ENCODE data around the gene RAPGEF5.
A peak's percentile ranks its signal among the peaks of the same experiment; 100 is the strongest.

Gene RAPGEF5

GRCh38 chr7:22213081-22213480 is 143.9 kb downstream of the RAPGEF5 start:
- no peak for DNase-seq

DNA sequence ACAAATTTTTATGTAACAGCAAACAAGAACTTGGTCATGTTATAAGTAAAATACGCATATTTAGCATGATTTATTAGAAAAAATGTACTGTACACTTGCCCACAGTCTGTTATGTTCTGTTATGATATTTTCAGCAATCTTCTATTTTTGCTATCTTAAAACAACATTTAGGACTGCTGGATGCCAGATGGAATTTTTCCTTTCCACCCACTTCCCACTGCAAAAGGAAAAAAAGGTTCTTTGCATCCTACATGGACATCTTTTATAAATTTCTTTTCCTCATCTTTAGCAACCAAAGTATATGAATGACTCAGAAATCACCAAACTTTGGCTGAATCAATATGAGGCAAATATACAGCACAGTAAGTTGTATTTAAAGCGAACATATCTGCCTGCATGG is 146.0 kb downstream of the RAPGEF5 start:
- no peak for DNase-seq

DNA sequence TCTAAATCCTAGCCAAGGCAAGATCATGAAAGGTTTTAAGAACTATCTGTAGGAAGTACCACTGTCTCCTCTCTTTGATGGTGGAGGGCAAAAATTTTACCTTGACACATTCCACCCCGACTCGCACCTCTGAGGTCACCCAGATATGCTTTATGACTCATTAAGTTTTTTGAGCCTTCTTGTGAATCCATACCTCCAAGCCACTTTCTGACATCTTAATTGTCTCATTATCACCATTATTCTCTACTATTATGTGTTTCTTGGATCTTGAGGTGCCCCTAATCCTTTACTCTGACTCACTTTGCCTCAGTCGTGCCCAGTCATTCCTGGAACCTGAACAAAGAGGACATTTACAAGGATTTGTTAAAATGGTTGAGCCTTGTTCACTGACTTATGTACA is 146.6 kb downstream of the RAPGEF5 start:
- DNase-seq = no peak

GRCh38 chr7:22208799-22209198 is 148.2 kb downstream of the RAPGEF5 start:
- DNase-seq = no peak

DNA sequence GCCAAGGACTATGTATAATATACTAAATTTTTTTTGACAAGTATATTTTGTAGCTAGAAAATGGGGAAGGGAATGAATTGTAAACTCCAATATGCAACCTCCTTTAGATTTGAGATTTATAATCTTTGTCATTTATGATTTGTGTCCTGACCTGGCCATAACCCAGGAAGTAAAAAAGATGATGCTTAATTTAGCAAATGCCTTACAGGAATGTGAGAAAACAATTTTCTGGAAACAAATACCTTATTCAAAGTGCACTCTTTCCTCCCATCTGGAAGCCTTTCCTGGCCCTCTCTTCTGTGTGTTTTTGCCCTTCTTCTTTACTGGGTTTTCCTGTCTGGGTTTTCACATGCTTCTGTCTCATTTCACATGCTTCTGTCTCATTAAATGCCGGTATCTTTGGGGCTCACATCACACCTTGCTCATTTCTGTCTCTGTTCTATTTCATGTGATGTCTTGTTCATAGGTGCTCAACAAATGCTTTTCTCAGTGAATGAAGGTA is 149.2 kb downstream of the RAPGEF5 start:
- peak; percentile 16 for DNase-seq

GRCh38 chr7:22205631-22206030 is 151.3 kb downstream of the RAPGEF5 start:
- no peak for DNase-seq

DNA sequence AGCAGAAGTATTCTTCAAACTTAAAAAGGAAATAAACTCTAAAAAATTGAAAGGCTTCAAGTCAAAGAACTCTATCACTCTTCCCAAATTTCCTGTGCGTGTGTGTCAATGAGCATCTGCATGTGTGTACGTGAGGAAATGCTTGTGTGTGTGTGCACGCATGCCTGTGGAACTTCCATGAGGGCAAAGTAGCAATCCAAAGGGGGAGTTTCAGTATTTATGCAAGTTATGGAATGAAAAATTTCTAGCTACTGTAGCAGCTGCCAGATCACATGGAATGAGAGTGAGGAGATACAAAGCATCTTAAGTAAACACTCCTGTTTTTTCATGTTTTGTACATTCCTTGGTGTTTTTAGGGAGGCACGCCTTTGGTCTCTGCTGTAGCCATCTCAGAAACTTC is 152.6 kb downstream of the RAPGEF5 start:
- no peak for DNase-seq

DNA sequence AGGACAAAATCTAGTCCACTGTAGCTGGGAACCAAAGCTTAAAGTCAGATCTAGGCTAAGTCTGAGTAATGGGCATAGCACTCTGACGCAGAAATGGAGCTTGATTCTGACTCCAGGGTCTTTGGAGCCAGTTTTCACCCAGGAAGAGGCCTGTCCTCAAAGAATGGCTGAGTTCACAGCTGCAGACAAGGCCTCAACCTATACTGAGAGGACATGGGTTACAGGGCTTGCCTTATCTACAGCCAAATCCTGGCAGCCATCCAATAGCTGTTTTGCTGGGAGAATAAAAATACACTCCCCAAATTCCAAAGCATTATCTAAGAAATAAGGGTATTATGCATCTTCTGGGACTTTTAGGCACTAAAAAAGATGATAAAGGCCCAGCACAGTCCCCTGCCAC is 154.8 kb downstream of the RAPGEF5 start:
- no peak for DNase-seq

DNA sequence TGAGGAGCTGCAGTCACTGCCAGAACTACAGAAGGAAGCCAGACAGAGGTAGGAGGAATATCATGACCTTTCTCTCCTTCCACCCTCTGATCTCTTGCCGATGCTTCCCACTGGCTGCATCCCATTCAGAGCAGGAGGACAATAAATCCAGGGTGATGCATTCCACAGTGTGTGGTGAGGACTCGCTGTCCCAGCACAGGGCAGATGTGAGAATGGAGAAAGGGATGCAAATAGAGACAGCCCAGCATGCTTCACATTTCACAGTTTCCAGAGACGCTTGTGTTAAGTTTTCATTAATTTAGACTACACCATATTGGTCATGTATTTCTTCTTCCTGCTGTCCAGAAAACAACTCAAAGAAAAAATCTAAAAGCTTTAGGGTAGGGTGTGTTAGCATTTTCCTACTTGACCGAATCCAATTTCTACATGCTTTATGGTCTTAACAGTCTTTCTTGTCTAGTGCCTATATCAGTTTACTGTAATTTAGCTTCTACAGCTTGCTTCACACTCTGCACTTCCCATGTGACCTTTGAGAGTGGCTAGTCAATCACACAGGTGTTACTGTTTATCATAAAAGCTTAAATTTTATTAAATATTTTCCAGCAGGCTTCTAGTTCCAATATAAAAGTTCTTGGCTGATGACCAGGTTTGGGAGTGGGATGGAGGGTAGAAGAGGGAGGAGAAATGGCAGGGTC is 155.6 kb downstream of the RAPGEF5 start:
- no peak for DNase-seq

GRCh38 chr7:22200777-22201176 is 156.2 kb downstream of the RAPGEF5 start:
- DNase-seq = no peak

DNA sequence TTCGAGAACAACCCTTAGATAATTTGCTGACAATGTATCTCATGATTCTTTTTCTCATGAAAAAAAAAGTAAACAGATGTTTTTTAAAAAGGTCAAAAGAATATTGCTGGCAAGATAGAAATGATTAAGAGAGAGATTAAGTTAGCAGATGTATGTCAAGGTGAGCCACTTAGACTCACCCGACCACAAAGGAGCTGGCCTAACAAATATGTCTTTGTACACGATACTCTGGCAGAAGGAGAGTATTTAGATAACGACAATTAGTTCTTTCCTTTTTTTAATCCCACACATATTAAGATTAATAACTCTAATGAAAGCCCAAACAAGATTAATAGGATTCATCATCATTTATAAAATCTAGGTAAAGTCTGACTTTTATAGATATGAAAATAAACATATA is 156.7 kb downstream of the RAPGEF5 start:
- no peak for DNase-seq

DNA sequence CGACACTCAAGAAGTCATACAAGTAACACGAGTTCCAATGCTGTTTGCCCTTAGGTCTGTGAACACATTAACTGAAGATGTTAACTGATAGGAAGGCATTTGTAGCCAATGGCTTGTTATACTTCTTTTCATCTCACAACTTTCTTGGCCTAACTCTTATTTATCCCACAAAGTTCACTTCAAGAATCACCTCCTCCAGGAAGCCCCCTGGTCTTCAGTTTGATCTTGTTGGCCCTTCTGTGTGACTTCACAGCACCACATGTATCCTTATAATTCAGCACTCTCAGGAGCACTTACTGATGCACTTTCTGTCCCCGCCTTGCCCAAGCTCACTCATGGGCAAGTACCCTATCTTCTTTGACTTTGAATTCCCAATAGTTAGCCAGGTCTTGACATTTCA is 159.6 kb downstream of the RAPGEF5 start:
- DNase-seq = no peak

DNA sequence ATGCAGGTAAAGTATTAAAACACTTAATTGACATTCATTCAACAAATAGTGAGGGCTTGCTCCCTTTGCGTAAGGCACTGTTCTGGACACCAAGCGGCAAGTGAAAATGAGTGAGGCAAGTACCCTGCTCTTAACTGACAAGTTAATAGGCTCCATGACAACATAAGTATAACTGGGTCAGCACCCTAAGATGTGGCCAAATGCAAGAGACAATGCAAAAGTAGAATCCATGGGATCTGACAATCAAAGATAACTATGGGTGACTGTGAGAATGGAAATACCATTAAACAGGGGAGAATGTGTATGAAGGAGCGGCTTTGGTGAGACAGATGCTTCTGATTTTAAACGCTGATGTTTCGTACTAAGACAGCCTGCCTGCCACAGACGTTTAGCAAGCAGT is 160.5 kb downstream of the RAPGEF5 start:
- peak; percentile 19 for DNase-seq

DNA sequence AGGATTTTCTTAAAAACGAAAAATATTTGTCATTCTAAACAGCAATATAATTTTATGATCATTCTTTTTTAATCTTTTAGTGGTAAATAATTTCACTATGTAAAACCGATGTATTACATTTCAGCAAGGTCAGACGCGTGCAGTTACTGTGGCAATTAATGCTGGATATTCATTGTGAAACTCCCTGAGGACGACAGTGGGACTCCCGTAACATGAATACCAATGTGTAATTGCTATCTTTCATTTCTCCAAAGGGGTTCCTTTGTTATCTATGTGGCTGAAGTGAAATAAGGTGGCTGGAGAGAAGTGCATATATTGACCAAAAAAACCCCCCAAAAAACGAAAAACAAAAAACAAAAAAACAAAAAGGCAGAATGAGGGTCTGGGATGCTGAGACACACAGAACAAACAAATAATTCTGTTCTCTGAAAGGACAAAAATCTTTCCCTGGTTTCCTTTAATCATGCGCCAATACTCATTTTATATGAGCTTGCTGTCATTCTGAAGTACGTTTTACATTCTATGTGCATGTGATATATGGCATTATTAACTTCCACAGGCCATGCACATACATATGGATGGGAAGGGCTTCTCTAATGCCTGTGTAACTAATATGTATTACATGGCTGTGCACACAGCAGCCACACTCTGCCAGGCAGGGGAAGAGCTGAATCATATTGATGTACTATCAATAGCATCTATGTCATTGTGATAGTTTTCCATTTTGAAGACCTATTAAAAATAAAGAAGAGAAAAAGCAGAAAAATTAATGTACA is 161.4 kb downstream of the RAPGEF5 start:
- DNase-seq = no peak

- peak; percentile 48 for DNase-seq
Observed at GRCh38 chr7:22194658-22195273, 162.2 kb downstream of the RAPGEF5 start.

DNA sequence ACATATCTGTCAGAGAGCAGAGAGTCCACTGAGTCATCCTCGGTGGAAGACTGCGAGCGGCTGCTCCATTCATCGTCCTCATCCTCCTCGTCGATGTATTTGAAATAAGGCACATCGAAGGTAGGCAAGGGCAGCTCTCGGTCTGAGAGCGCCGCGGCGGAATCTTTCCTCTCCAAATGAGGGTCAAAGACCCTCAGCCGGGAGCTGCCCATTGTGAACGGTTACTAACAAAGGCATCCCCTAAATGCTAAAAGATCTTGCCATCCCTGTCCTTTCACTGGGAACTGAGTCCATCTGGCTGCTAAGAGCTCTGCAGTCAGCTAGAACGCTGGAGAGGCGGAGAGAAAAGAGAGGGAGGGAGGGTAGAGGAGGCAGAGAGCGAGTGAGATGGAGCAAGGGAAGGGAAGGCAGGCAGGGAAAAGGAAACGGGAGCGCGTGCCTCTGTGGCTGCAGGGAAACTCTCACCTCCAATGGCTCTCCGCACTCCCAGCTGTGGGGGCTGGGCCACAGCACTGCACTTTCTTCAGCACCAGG is 163.4 kb downstream of the RAPGEF5 start:
- peak; percentile 88 for DNase-seq

- DNase-seq = no peak
Observed at GRCh38 chr7:22192801-22193200, 164.2 kb downstream of the RAPGEF5 start.

DNA sequence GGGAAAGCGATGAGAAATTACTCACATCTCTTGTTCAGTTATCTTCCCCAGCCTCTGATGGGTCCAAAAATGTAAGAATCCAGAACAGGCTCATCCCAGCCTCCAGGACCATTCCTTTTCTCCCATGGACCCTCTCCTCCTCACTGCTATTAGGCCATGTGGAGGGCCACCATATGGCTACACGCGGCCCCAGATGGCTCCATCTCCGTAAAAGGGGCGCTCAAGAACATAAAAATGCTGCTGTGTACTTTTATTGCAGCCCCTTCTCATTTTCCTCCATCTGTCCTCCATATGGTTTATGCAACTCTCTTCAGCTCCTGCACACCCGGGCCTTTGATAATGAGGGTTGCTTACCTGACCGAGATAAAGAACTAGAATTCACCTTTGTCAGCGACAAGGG is 166.2 kb downstream of the RAPGEF5 start:
- no peak for DNase-seq

- no peak for DNase-seq
Observed at GRCh38 chr7:22189741-22190140, 167.2 kb downstream of the RAPGEF5 start.

DNA sequence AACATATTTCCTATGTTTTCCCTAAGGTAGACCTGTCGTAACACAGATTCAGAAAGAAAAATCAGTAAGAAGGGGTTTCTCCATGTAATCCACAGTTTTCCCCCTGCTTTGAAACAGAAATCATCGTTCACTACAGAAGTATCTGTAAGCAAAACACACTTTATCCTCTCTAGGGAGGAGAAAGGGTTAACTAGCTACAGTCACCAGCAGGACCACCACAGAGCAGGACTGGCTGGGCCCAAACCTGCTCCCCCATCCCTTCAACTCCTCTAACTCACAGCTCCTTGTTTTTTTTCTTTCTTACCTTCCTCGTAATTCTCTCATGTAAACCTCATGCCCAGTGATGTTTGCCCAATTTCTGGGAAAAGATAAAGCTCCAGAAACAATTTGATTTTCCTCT is 167.7 kb downstream of the RAPGEF5 start:
- no peak for DNase-seq

GRCh38 chr7:22187691-22188348 is 169.1 kb downstream of the RAPGEF5 start:
- no peak for DNase-seq

DNA sequence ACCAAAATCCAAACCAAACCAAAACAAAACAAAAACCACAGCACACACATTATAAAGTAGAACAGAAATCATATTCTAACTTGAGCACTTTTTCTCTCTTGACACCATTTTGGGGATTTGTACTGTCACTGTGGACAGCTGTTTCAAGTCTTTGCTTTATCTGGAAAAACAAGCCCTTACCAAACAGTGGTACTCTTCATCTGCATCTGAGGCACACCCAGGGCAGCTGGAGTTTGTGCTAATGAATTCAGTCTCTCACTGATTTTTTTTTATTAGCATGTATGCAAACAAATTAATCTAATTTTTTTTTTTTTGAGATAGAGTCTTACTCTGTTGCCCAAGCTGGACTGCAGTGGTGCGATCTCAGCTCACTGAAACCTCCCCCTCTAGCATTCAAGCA is 171.4 kb downstream of the RAPGEF5 start:
- DNase-seq = no peak

DNA sequence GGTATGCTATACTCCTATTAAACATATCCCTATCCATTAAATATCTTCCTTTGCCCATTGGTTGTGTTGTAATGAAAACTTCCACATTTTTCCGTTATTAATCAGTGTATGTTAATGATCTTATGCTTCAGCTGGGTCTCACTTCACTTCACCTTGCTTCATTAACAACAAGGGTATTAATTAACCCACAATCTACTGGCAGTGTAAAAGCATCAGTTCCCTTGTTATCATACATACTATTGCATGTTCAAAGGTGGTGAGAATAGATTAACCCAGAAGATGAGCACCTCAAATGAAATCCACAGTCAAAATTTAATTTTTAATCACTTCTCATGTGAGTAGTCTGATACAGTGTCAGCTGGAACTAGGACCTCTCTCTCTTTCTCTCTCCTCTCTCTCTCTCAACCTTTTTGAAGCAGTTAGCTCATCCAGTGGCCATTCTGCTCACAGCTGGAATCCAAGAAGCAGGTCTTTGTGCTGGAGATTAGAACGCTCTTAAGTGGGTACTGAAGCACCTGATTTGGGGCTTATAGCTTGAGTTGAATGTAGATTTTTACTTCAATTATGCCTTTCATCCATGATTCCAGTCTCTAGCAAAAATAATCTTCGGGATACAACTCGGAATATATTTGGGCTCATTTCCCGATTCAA is 172.3 kb downstream of the RAPGEF5 start:
- no peak for DNase-seq
